ENCODE data around the gene CKAP5. TPM values are rescaled to one million over a fixed set of nuclear protein-coding genes. Genes with fewer than 3 reads are reported as not detected.

CKAP5 gene
- total RNA-seq, 3 donors from 2014 or later = 50.3 to 74.5 (median 67.8) TPM

DNA sequence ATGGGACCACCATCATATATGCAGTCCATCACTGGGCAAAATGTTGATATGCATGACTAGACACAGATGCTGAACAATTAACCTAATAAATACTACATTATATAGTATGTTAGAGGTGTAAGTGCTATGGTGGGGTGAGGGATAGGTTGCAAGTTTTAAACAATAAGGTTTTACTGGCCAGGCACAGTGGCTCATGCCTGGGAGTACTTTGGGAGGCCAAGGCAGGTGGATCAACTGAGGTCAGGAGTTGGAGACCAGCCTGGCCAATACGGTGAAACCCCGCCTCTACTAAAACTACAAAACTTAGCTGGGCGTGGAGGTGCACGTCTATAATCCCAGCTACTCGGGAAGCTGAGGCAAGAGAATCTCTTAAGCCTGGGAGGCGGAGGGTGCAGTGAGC lies 98.9 kb downstream of the CKAP5 start:
- H3K36me3 ChIP-seq (ENCODE audit: low read depth) = peaks cover 11% of the 10 kb centered on the region

DNA sequence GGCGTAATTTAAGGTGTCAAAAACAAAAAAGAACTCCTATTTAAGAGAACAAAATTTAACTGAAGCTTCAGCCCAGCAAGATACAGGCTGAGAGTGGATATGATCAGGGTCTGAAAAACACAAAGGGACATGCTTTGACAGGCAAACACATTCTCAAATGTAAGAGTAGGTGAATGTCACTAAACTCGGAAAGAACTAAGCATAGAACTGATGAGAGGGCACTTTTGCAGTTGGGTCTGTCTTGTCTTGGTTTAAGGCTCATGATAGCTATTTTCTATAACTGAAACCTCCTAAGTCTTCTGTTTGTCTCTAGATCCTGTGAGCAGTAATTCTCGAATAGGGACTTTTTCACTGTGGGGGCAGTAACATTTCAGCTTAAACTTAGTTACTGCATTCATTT lies 100.1 kb downstream of the CKAP5 start:
- no peaks in the 10 kb centered on the region for H3K9me3 ChIP-seq
- no peaks in the 10 kb centered on the region for H3K4me1 ChIP-seq (ENCODE audit: low read depth)
- H3K36me3 ChIP-seq (ENCODE audit: low read depth) = peaks cover 11% of the 10 kb centered on the region
- intact Hi-C loops (cut with DNase I, micrococcal nuclease) = no loop called here
- DNase-seq (no peak), ATAC-seq (no peak)
- no peak overlapping the region for H3K4me3 ChIP-seq
- TF ChIP-seq, protein P1, sequence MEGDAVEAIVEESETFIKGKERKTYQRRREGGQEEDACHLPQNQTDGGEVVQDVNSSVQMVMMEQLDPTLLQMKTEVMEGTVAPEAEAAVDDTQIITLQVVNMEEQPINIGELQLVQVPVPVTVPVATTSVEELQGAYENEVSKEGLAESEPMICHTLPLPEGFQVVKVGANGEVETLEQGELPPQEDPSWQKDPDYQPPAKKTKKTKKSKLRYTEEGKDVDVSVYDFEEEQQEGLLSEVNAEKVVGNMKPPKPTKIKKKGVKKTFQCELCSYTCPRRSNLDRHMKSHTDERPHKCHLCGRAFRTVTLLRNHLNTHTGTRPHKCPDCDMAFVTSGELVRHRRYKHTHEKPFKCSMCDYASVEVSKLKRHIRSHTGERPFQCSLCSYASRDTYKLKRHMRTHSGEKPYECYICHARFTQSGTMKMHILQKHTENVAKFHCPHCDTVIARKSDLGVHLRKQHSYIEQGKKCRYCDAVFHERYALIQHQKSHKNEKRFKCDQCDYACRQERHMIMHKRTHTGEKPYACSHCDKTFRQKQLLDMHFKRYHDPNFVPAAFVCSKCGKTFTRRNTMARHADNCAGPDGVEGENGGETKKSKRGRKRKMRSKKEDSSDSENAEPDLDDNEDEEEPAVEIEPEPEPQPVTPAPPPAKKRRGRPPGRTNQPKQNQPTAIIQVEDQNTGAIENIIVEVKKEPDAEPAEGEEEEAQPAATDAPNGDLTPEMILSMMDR (IDR thresholded peaks at IDR 0.05) = no peak

More for the DNA sequence above, 98.9 kb downstream of the CKAP5 start:
- Histone ChIP-seq H3K9me3 (no peaks in the 10 kb centered on the region), H3K4me1 (ENCODE audit: low read depth) (no peaks in the 10 kb centered on the region), H3K4me3 (no peak overlapping the region)
- intact Hi-C loops (cut with DNase I, micrococcal nuclease) = no loop called here
- ATAC-seq (no peak), DNase-seq (no peak)
- TF ChIP-seq, protein P1 (IDR thresholded peaks at IDR 0.05) = no peak

GRCh38 chr11:46745328-46745727 lies 100.8 kb downstream of the CKAP5 start:
- TF ChIP-seq, protein P1 (IDR thresholded peaks at IDR 0.05) = no peak
- Histone ChIP-seq H3K9me3 (no peaks in the 10 kb centered on the region), H3K36me3 (ENCODE audit: low read depth) (peaks cover 11% of the 10 kb centered on the region), H3K4me3 (no peak overlapping the region), H3K4me1 (ENCODE audit: low read depth) (no peaks in the 10 kb centered on the region)
- ATAC-seq = no peak
- intact Hi-C loops (cut with DNase I, micrococcal nuclease) = no loop called here
- DNase-seq = no peak

DNA sequence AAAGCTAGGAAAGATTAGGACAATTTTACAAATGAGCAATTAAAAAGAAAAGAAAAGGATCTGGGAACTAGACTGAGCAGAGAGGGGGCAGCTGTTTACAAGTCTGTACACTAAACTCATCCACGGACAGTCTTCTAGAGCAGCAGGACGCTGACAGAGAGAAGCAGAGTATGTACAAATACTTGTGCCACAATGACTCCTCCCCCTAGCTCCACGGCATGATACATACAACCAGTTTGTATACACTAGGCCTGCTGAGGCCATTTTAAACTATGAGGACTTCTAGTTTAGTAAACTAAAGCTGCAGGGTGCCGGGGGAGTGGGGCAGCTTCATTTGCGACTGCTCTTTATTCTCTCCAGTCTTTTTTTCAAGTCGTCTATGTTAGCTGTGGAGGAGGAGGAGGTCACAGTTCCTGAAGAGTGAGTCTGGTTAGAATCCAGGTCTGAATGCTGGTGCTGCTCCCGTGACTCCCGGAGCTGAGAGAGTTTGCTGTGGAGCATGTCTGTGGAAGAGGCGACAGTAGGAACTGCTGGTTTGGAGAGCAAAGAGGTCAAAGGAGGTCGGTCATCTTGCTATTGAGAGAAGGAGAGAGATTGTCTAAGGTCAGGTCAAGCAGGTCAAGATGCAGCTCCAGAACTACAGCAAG lies 102.3 kb downstream of the CKAP5 start:
- no peaks in the 10 kb centered on the region for H3K9me3 ChIP-seq
- DNase-seq = no peak
- no peak for ATAC-seq
- H3K4me3 ChIP-seq = no peak overlapping the region
- H3K4me1 ChIP-seq (ENCODE audit: low read depth) = no peaks in the 10 kb centered on the region
- peaks cover 6% of the 10 kb centered on the region for H3K36me3 ChIP-seq (ENCODE audit: low read depth)
- TF ChIP-seq, protein P1 (IDR thresholded peaks at IDR 0.05) = no peak
- intact Hi-C loops (cut with DNase I, micrococcal nuclease) = no loop called here

- no peak for DNase-seq
- H3K36me3 ChIP-seq (ENCODE audit: low read depth) = peaks cover 6% of the 10 kb centered on the region
- intact Hi-C loops (cut with DNase I, micrococcal nuclease) = no loop called here
- H3K4me1 ChIP-seq (ENCODE audit: low read depth) = no peaks in the 10 kb centered on the region
- no peak overlapping the region for H3K4me3 ChIP-seq
- TF ChIP-seq, protein P1 (IDR thresholded peaks at IDR 0.05) = no peak
- H3K9me3 ChIP-seq = no peaks in the 10 kb centered on the region
- no peak for ATAC-seq
Observed at GRCh38 chr11:46743043-46743442, 103.0 kb downstream of the CKAP5 start.

All from mucosa of descending colon (tissue), 3 donors.